Bronchial epithelial cell (primary cell): ENCODE results near the gene MYO15A. TPM values are rescaled to one million over a fixed set of nuclear protein-coding genes. Genes with fewer than 3 reads are reported as not detected.

Experiments
- DNase-seq: peaks from one replicate; pipeline ENCODE4 v3.0.0-alpha.2; 2010; ENCODE audit warnings: low read depth
- FAIRE-seq: peaks from 2 replicates; lab custom pipeline; 2011; peaks lifted over from hg19 to GRCh38; lab: Jason Lieb, UNC
- H3K27me3 ChIP-seq: 2 replicates; pipeline ENCODE4 v1.5.1; 2011; ENCODE audit warnings: low read length; ENCODE audit not compliant: control insufficient read depth, insufficient read depth
- H3K36me3 ChIP-seq: 2 replicates; pipeline ENCODE4 v1.5.1; 2011; ENCODE audit warnings: low read length; ENCODE audit not compliant: control insufficient read depth, insufficient read depth
- H3K4me3 ChIP-seq: 2 replicates; pipeline ENCODE4 v1.5.1; 2011; ENCODE audit warnings: mild to moderate bottlenecking, low read depth, low read length, control low read depth
- CTCF ChIP-seq: IDR thresholded peaks from 2 replicates; pipeline ENCODE4 v1.5.1; 2011; ENCODE audit warnings: mild to moderate bottlenecking, moderate library complexity, low read length, control low read depth, inconsistent platforms; ENCODE audit not compliant: insufficient read depth, severe bottlenecking
- total RNA-seq: library from RNA; depleted of rRNA; stranded (reverse); fragments of >200 nt; gene quantifications from 2 replicates; pipeline ENCODE4 v1.2.1, GENCODE V29; 2014

MYO15A gene
- total RNA-seq, 1 donor from 2014 or later = 1.6 TPM

- Histone ChIP-seq H3K36me3 (peaks cover 10% of the 10 kb centered on the region), H3K4me3 (no peak overlapping the region), H3K27me3 (no peaks in the 10 kb centered on the region)
- DNase-seq = no peak
- FAIRE-seq = no peak
- no peak for TF ChIP-seq CTCF
Measured at GRCh38 chr17:18105595-18105994, 3.0 kb upstream of the MYO15A start.

- Histone ChIP-seq H3K4me3 (no peak overlapping the region), H3K36me3 (peaks cover 10% of the 10 kb centered on the region), H3K27me3 (no peaks in the 10 kb centered on the region)
- DNase-seq (no peak), FAIRE-seq (no peak)
- no peak for TF ChIP-seq CTCF
Measured at GRCh38 chr17:18106211-18106610, 2.3 kb upstream of the MYO15A start.

GRCh38 chr17:18107061-18107790 is 1.3 kb upstream of the MYO15A start:
- no peak for DNase-seq
- no peak for FAIRE-seq
- Histone ChIP-seq H3K27me3 (no peaks in the 10 kb centered on the region), H3K4me3 (no peak overlapping the region), H3K36me3 (peaks cover 9% of the 10 kb centered on the region)
- TF ChIP-seq CTCF = no peak

- TF ChIP-seq CTCF = no peak
- no peak for FAIRE-seq
Measured at GRCh38 chr17:18107971-18108370, 585 bp upstream of the MYO15A start.

GRCh38 chr17:18109935-18110485 is 1.5 kb downstream of the MYO15A start:
- FAIRE-seq = no peak
- no peak overlapping the region for H3K4me3 ChIP-seq
- H3K27me3 ChIP-seq = no peaks in the 10 kb centered on the region
- DNase-seq = no peak
- peaks cover 5% of the 10 kb centered on the region for H3K36me3 ChIP-seq
- TF ChIP-seq CTCF = no peak

More at GRCh38 chr17:18107971-18108370, 585 bp upstream of the MYO15A start:
- no peak overlapping the region for H3K4me3 ChIP-seq
- DNase-seq = no peak
- peaks cover 9% of the 10 kb centered on the region for H3K36me3 ChIP-seq
- H3K27me3 ChIP-seq = no peaks in the 10 kb centered on the region

GRCh38 chr17:18110636-18111145 is 2.1 kb downstream of the MYO15A start:
- TF ChIP-seq CTCF = no peak
- H3K36me3 ChIP-seq = peaks cover 2% of the 10 kb centered on the region
- no peak for FAIRE-seq
- DNase-seq = no peak
- H3K4me3 ChIP-seq = no peak overlapping the region
- no peaks in the 10 kb centered on the region for H3K27me3 ChIP-seq
